Activated T-cell treated with anti-CD3 and anti-CD28 coated beads for 4 hours (primary cell): Measurements from ENCODE around the gene GSTM3.
"Not testable (repeated sequence)": the region's sequence is repeated elsewhere in the genome, so short reads cannot be mapped to it uniquely, and the experiment has no call there.

Experiments
- DNase-seq: peaks from one replicate; pipeline ENCODE4 v3.0.0-alpha.2; 2020

Gene GSTM3

GRCh38 chr1:109725510-109725909, 15.3 kb downstream of the GSTM3 start:
- DNase-seq, result no peak

GRCh38 chr1:109724933-109725332, 15.9 kb downstream of the GSTM3 start:
- no peak for DNase-seq

- DNase-seq, result no peak
Observed at GRCh38 chr1:109722908-109723691, 17.7 kb downstream of the GSTM3 start.

- no peak for DNase-seq
Observed at GRCh38 chr1:109721971-109722370, 18.9 kb downstream of the GSTM3 start.

GRCh38 chr1:109721042-109721441, 19.8 kb downstream of the GSTM3 start:
- no peak for DNase-seq

GRCh38 chr1:109719337-109719837, 21.5 kb downstream of the GSTM3 start:
- no peak for DNase-seq

- DNase-seq, result no peak
Observed at GRCh38 chr1:109718495-109718894, 22.3 kb downstream of the GSTM3 start.

- DNase-seq, result no peak
Observed at GRCh38 chr1:109717729-109718128, 23.1 kb downstream of the GSTM3 start.

- no peak for DNase-seq
Observed at GRCh38 chr1:109716570-109717090, 24.2 kb downstream of the GSTM3 start.

- DNase-seq, result no peak
Observed at GRCh38 chr1:109716121-109716520, 24.7 kb downstream of the GSTM3 start.

GRCh38 chr1:109714661-109715372, 26.0 kb downstream of the GSTM3 start:
- no peak for DNase-seq

- DNase-seq, result no peak
Observed at GRCh38 chr1:109713636-109714035, 27.2 kb downstream of the GSTM3 start.

GRCh38 chr1:109712321-109712864, 28.4 kb downstream of the GSTM3 start:
- DNase-seq, result no peak

GRCh38 chr1:109711593-109712320, 29.1 kb downstream of the GSTM3 start, which contains the start of gene GSTM5:
Gene GSTM5, plus strand, starts transcription at chr1:109712251. Its CDS starts 62 bp downstream, at chr1:109712313.
- not testable (repeated sequence) for DNase-seq

- not testable (repeated sequence) for DNase-seq
Observed at GRCh38 chr1:109709822-109710221, 31.0 kb downstream of the GSTM3 start.

- not testable (repeated sequence) for DNase-seq
Observed at GRCh38 chr1:109708949-109709348, 31.9 kb downstream of the GSTM3 start.

- DNase-seq, result no peak
Observed at GRCh38 chr1:109705411-109705810, 35.4 kb downstream of the GSTM3 start.

- no peak for DNase-seq
Observed at GRCh38 chr1:109704173-109704572, 36.7 kb downstream of the GSTM3 start.

- not testable (repeated sequence) for DNase-seq
Observed at GRCh38 chr1:109702940-109703339, 37.9 kb downstream of the GSTM3 start.

GRCh38 chr1:109697861-109698260, 43.0 kb downstream of the GSTM3 start:
- not testable (repeated sequence) for DNase-seq

GRCh38 chr1:109697066-109697465, 43.8 kb downstream of the GSTM3 start:
- no peak for DNase-seq

- DNase-seq, result not testable (repeated sequence)
Observed at GRCh38 chr1:109695138-109695537, 45.7 kb downstream of the GSTM3 start.

- not testable (repeated sequence) for DNase-seq
Observed at GRCh38 chr1:109694400-109694799, 46.4 kb downstream of the GSTM3 start.
